Measurements from ENCODE around the gene ATP8A1.

DNA sequence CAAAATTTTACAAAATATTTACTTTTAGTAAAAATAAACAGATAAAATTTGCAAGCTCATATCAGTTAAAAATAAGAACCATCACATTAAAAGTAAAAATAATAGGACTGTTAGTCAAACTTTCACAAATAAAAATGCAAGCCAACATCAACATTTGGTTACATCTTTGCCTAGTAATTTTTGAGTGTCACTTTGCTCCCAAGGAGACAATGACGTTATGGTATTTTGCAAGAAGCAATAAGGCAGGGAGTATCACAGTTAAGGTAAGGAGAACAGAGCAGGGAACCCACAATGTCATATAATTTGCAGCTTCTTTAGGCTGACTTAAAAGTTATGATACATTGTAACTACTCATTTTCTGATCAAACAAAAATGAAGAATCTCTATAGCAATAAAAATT, 98.7 kb downstream of the ATP8A1 start:
- TF ChIP-seq EZH2 (IDR thresholded peaks at IDR 0.05; ENCODE audit: low read depth, low read length, severe bottlenecking) (no peak), TAF1 (IDR thresholded peaks at IDR 0.05; ENCODE audit: low read depth, low read length) (no peak), GABPA (IDR thresholded peaks at IDR 0.05; ENCODE audit: borderline replicate concordance, insufficient read depth, low read length) (no peak), POLR2A (IDR thresholded peaks at IDR 0.05; ENCODE audit: control extremely low read depth in 1 of 2, low read depth in 2 of 2, low read length in 2 of 2) (no peak), KDM1A (IDR thresholded peaks at IDR 0.05; ENCODE audit: borderline replicate concordance, low read length) (no peak), POLR2AphosphoS5 (IDR thresholded peaks at IDR 0.05; ENCODE audit: low read depth, low read length) (no peak)
- TF ChIP-seq, protein P1, sequence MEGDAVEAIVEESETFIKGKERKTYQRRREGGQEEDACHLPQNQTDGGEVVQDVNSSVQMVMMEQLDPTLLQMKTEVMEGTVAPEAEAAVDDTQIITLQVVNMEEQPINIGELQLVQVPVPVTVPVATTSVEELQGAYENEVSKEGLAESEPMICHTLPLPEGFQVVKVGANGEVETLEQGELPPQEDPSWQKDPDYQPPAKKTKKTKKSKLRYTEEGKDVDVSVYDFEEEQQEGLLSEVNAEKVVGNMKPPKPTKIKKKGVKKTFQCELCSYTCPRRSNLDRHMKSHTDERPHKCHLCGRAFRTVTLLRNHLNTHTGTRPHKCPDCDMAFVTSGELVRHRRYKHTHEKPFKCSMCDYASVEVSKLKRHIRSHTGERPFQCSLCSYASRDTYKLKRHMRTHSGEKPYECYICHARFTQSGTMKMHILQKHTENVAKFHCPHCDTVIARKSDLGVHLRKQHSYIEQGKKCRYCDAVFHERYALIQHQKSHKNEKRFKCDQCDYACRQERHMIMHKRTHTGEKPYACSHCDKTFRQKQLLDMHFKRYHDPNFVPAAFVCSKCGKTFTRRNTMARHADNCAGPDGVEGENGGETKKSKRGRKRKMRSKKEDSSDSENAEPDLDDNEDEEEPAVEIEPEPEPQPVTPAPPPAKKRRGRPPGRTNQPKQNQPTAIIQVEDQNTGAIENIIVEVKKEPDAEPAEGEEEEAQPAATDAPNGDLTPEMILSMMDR (IDR thresholded peaks at IDR 0.05; ENCODE audit: control extremely low read depth in 1 of 3, insufficient read depth in 1 of 3, low read depth in 1 of 3, low read length in 3 of 3) = no peak
- TF ChIP-seq, protein P2, sequence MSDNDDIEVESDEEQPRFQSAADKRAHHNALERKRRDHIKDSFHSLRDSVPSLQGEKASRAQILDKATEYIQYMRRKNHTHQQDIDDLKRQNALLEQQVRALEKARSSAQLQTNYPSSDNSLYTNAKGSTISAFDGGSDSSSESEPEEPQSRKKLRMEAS (IDR thresholded peaks at IDR 0.05) = no peak
- TF ChIP-seq, protein P3, sequence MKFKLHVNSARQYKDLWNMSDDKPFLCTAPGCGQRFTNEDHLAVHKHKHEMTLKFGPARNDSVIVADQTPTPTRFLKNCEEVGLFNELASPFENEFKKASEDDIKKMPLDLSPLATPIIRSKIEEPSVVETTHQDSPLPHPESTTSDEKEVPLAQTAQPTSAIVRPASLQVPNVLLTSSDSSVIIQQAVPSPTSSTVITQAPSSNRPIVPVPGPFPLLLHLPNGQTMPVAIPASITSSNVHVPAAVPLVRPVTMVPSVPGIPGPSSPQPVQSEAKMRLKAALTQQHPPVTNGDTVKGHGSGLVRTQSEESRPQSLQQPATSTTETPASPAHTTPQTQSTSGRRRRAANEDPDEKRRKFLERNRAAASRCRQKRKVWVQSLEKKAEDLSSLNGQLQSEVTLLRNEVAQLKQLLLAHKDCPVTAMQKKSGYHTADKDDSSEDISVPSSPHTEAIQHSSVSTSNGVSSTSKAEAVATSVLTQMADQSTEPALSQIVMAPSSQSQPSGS (IDR thresholded peaks at IDR 0.05; ENCODE audit: low read length) = no peak
- TF ChIP-seq, protein P4, sequence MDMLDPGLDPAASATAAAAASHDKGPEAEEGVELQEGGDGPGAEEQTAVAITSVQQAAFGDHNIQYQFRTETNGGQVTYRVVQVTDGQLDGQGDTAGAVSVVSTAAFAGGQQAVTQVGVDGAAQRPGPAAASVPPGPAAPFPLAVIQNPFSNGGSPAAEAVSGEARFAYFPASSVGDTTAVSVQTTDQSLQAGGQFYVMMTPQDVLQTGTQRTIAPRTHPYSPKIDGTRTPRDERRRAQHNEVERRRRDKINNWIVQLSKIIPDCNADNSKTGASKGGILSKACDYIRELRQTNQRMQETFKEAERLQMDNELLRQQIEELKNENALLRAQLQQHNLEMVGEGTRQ (IDR thresholded peaks at IDR 0.05; ENCODE audit: low read length) = no peak
